Ecto neural progenitor cell (in vitro differentiated cells): ENCODE data around the gene ARL17A.
"Not testable (repeated sequence)": the region's sequence is repeated elsewhere in the genome, so short reads cannot be mapped to it uniquely, and the experiment has no call there.

Experiments
- DNase-seq: peaks from one replicate; pipeline ENCODE4 v3.0.0-alpha.2; 2018; ENCODE audit warnings: low spot score

Gene ARL17A

DNA sequence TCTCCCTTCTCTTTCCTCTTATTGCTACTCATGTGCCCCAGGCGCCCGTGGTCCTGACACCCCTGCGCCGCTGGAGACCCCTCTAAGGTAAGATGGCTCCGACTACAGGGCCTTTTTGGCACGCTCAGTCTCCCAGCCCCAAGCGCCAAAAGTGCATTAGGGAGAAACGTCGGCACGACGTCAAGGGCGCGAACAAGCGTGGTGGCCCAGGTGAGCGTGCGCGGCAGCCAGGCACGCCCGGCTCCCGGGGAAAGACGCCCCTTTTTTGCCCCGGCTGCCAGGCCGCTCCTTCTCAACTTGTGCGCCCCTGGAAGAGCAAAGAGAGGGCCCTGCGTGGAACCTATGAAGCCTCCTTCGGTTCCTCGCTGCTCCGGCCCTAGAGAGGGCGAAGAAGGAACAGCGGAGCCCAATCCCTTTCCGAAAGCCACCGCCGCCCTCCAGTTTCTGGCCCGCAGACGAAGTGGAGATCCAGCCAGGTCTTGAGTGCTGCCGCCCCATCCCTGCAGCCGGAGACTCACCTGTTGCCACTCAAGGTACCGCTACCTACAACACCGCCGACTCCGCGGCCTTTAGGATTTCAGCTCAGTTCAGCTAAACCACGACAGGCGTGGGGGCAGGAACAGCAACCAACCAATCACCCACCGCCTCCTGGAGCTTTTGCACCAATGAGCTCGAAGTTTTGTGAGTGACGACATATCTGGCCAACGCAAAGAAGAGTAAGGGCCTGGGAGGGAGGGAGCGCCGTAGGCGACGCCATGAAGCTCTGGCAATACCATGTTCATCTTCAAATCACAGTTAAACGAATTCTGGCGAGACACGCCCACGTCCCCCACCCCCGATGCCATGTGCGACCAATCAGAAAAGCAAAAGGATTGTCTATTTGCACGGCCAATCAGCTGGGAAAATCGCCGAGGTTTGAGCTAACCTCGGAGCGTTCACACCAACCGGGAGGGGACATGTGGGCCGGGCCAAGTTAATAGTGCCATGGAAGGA, at the start of gene ARL17A:
Gene ARL17A, minus strand, starts transcription at position 609 of the 993 bp plus-strand sequence. CDS start 3,369 bp downstream, outside the sequence.
- DNase-seq = not testable (repeated sequence)

DNA sequence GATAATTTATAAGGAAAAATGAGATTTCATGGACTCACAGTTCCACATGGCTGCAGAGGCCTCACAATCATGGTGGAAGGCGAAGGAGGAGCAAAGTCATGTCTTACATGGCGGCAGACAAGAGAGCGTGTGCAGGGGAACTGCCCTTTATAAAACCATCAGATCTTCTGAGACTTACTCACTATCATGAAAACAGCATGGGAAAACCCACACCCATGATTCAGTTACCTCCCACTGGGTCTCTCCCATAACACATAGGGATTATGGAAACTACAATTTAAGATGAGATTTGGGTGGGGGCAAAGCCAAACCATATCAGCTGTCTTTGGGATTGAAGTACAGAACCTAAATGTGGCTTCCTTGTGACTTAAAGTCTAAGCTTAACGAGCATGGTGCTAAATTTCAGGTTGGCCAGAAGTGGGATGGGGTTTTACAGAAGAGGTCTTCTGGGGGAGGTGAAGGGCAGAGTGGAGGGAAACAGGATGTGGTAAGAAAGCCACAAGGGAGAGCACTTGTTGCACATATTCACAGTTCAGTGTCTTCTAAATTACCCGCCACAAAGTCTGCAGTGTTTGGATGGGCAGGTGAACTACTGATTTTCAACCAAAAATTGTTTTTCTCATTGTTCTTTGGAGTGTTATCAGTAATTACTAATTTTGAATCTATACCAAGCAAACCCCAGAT, 49.4 kb upstream of the ARL17A start:
- DNase-seq = not testable (repeated sequence)

DNA sequence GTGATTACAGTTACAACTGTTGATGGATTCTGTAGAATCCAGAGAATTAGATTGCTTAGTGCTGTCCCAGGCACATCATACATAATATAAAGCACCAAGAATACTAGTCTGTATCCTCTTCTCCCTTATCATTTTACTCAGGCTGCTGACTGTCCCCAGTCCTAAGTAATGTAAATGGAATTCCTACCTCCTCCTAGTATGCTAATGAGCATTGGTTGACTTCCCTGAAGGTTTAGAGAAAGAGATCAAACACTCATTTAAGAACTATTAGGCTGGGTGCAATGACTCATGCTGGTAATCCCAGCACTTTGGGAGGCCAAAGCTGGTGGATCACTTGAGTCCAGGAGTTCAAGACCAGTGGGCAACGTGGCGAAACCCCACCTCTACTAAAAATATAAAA, 48.0 kb upstream of the ARL17A start:
- not testable (repeated sequence) for DNase-seq

DNA sequence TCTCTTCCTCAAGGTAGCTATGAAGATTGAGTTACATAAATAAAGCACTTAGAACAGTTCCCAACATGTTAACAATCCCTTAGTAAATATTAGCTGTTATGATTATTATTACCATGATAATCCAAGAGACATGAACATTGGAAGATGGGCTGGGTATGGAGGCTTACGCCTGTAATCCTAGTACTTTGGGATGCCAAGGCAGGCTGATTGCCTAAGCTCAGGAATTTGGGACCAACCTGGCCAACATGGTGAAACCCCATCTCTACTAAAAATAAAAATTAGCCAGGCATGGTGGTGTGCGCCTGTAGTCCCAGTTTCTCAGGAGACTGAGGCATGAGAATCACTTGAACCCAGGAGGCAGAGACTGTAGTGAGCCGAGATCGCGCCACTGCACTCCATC, 45.2 kb upstream of the ARL17A start:
- DNase-seq = not testable (repeated sequence)

GRCh38 chr17:46623790-46624189, 44.3 kb upstream of the ARL17A start:
- DNase-seq = not testable (repeated sequence)

DNA sequence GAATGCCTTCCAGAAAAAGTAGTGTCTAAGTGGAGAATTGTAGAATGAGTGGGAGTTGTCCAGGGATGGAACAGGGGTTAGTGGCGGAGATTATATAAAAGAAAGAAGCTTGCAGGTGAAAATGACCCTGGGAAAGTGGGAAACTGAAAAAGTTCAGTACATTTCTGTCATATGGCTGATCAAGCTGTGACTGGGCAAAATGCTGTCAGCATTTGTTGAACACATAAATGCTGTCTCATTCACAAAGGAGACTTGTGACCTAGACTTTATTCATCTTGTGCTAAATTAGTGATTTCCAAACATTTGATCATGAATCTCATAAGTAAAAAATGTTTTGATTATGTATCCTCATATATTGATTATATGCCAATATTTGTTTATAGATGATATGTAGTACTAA, 39.5 kb upstream of the ARL17A start:
- not testable (repeated sequence) for DNase-seq

DNA sequence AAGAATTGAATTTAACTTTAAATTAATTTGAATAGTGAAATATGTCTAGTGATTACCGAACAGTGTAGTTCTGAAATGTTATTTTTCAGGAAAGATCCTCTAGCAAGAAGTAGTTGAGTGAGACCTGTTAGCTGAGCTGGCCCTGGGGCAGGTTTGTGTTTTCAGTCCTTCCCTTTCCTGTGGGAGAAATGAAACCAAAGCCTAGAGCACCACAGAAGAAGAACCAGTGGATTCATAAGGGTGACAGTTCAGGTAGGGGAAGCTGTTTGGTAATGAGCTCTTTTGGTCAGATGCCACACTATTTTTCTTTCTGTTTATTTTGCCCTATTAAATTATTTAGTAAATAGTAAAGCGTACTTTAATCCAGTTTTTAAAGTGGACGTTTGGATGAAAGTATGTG, 37.6 kb upstream of the ARL17A start:
- DNase-seq = not testable (repeated sequence)

DNA sequence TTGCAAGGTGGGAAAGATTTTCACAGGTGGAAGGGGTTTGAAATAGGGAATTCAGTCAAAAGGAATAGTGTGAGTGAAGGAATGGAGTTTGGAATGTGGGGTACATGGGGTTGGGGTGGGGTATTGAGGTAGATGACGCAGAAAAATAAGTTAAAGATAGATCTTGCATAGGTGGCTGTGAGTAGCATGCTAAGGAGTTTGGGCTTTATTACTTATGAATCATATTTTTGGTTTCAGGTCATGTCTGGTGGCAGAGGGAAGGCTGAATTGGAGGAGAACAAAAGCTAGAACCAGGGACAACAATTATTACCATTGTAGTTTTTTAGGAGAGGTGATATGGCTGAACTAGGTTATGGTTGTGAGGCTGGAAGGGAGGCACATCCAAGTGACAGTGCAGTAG, 34.4 kb upstream of the ARL17A start:
- not testable (repeated sequence) for DNase-seq

DNA sequence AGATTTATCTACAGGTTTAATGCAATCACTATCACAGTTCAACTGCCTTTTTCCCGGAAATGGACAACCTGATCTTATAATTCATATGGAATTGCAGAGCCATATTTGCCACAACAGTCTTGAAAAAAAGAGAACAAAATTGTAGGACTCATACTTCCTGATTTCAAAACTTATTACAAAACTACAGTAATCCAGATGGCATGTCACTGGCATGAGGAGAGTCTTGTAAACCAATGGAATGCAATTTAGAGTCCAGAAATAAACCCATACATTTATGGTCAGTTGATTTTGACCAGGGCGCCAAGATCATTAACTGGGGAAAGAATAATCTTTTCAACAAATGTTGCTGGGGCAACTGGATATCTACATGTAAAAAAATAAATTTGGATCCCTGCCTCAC, 31.8 kb upstream of the ARL17A start:
- not testable (repeated sequence) for DNase-seq

- DNase-seq = not testable (repeated sequence)
Observed at GRCh38 chr17:46603125-46603524, 23.6 kb upstream of the ARL17A start.

DNA sequence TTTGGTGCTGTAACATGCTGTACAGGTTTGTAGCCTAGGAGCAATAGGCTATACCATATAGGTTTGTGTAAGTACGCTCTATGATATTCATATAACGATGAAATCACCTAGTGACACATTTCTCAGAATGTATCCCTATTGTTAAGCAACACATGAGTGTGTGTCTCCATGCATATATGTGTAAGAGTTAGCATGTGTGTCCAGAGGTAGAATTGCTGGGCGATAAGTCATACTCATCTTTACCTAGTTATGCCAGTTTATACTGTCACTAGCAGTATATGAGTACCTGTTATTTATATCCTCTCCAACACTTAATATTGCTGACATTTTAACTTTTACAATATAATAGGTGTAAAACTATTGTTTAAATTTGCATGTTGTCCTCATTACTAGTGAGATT, 21.3 kb upstream of the ARL17A start:
- not testable (repeated sequence) for DNase-seq

DNA sequence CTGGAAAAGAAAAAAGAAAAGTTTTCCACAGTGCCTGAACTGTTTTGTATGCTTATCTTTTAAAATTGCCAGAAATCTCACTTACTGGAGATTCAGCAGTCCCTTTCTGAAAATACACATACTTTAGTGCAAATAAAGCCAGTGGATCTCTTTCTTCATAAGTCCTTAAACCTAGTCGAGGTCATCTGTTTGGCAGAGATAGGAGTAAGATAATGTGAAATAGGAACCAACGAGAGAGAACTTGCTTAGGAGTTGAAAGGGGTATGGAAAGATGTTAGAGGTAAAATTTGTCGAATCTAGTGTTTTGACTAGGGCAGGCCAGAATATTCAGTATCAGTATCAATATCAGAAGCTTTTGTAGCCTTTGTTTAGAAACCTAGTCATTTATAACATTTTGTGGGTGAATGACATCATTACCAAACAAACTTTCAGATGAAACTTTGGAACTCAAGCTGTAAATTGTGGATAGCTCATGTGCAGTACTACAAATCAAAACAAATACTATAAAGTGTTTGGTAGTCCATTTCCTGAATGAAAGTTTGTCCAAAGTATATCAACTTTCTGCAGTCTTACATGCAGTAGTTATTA, 18.9 kb upstream of the ARL17A start:
- not testable (repeated sequence) for DNase-seq

DNA sequence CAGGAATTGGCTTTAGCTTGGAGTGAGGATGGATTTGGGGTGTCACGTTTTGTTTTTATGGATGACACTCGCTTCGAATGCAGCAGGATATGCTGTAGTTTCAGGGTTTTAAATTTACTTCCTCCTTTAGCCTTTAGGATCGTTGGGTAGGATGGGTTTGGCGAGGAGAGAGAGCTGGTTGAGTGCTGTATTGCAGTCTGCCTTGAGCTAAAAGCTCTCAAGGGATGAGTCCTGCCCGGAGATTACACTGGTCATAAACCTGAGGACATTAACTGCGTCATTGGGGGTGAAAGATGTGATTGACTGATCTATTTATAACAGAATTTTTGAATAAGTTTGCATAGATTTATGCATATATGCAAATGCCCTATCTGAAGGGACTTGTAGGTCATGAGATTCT, 11.8 kb upstream of the ARL17A start:
- DNase-seq = not testable (repeated sequence)

GRCh38 chr17:46590157-46591146, 11.0 kb upstream of the ARL17A start, which contains the start of gene NSF:
Gene NSF, plus strand, starts transcription at chr17:46590669. Its CDS starts 107 bp downstream, at chr17:46590776.
- DNase-seq = not testable (repeated sequence)

DNA sequence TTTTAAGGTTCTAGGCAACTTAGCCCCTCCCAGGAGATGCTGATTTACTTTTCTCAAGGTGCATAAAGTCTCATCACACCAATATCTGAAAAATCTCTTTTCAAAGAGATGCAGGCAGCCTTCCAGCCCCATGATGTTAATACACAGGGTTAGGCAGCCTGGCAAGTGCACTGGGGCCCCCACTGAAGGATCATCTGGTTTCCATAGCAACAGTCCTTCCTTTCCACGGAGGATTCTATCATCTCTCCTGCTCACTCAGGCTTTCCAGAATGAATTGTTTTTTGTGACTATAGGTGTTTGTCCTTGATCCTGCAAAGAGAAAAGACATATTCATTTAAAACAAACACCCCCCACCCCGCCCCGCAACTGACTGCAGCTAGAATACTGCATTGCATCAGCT, 6.0 kb upstream of the ARL17A start:
- not testable (repeated sequence) for DNase-seq

GRCh38 chr17:46580082-46580481, 591 bp upstream of the ARL17A start:
- not testable (repeated sequence) for DNase-seq

GRCh38 chr17:46571796-46572195, 7.7 kb downstream of the ARL17A start:
- not testable (repeated sequence) for DNase-seq

DNA sequence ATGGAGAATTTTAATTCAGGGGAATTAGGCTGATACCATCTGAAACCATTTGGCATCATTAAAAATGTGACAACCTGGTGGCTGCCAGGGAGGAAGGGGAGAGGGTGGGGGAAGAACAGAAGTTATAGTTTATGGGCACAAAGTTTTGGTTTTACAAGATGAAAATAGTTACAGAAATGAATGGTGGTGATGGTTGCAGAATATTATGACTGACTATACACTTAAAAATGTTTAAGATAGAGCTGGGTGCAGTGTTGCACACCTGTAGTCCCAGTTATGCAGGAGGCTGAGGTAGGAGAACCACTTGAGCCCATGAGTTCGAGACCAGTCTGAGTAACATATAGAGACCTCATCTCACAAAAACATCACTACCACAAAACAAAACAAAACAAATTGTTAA, 12.5 kb downstream of the ARL17A start:
- not testable (repeated sequence) for DNase-seq

DNA sequence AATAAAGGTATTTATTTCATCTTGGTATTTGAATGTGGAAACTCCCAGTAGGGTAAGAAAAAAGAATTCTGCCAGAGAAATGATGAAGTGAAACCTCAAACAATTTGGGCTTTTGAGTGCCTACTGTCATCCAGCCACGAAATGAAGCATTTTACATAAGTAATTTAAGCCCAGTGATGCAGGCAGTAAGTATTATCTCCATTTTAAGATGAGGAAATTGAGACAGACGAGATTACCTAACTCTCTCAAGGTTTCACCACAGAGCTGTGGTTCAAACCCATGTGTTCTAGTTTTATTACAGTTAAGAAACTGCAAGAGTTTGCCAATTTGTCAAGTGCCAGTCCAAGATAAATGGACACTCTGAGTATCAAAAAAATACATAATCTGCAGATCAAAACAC, 13.2 kb downstream of the ARL17A start:
- DNase-seq = not testable (repeated sequence)

DNA sequence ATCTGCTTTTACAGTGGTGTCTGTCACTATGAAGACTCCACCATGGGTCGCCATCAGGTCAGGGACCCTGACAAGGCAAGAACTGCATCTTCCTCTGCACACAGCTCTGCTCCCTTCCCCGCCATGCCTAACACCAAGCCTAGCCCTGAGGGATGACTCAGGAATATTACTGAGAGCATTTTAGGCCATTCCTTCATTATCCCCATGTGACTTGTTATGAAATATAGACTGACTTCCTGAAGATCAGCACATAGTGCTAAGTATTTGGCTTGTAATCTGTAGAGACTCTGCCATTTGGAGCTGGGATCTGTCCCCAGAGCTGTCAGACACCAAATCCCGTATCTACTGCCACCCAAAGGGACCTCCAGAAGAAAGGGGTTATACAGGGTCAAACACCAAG, 19.4 kb downstream of the ARL17A start:
- not testable (repeated sequence) for DNase-seq

GRCh38 chr17:46559155-46559554, 20.3 kb downstream of the ARL17A start:
- not testable (repeated sequence) for DNase-seq
